ENCODE data around the gene CLDN4.

The CLDN4 gene

GRCh38 chr7:73828972-73829371 lies 1.8 kb upstream of the CLDN4 start:
- no peak for TF ChIP-seq CTCF (IDR thresholded peaks at IDR 0.05; ENCODE audit: low read depth, low read length)
- TF ChIP-seq POLR2A (IDR thresholded peaks at IDR 0.05; ENCODE audit: extremely low read depth, insufficient read length), result no peak
- no peak for TF ChIP-seq MAX (IDR thresholded peaks at IDR 0.05; ENCODE audit: low read depth, low read length)
- TF ChIP-seq MYC (IDR thresholded peaks at IDR 0.05; ENCODE audit: low read depth, low read length), result no peak
- no peak overlapping the region for H3K4me3 ChIP-seq (ENCODE audit: low read depth, low read length)
- DNase-seq (ENCODE audit: low read depth), result no peak

- no peak overlapping the region for H3K4me3 ChIP-seq (ENCODE audit: low read depth, low read length)
- no peak for DNase-seq (ENCODE audit: low read depth)
- TF ChIP-seq CTCF (IDR thresholded peaks at IDR 0.05; ENCODE audit: low read depth, low read length) (no peak), MYC (IDR thresholded peaks at IDR 0.05; ENCODE audit: low read depth, low read length) (no peak), POLR2A (IDR thresholded peaks at IDR 0.05; ENCODE audit: extremely low read depth, insufficient read length) (no peak), MAX (IDR thresholded peaks at IDR 0.05; ENCODE audit: low read depth, low read length) (no peak)
Measured at GRCh38 chr7:73829505-73829904, 1.3 kb upstream of the CLDN4 start.

- H3K4me3 ChIP-seq (ENCODE audit: low read depth, low read length), result no peak overlapping the region
- DNase-seq (ENCODE audit: low read depth), result no peak
- no peak for TF ChIP-seq CTCF (IDR thresholded peaks at IDR 0.05; ENCODE audit: low read depth, low read length)
- TF ChIP-seq MAX (IDR thresholded peaks at IDR 0.05; ENCODE audit: low read depth, low read length), result no peak
- TF ChIP-seq POLR2A (IDR thresholded peaks at IDR 0.05; ENCODE audit: extremely low read depth, insufficient read length), result no peak
- no peak for TF ChIP-seq MYC (IDR thresholded peaks at IDR 0.05; ENCODE audit: low read depth, low read length)
Measured at GRCh38 chr7:73829921-73830680, 695 bp upstream of the CLDN4 start.

GRCh38 chr7:73831584-73831833 lies 713 bp downstream of the CLDN4 start:
- DNase-seq (ENCODE audit: low read depth), result no peak
- H3K4me3 ChIP-seq (ENCODE audit: low read depth, low read length), result no peak overlapping the region
- TF ChIP-seq MYC (IDR thresholded peaks at IDR 0.05; ENCODE audit: low read depth, low read length) (no peak), POLR2A (IDR thresholded peaks at IDR 0.05; ENCODE audit: extremely low read depth, insufficient read length) (no peak), MAX (IDR thresholded peaks at IDR 0.05; ENCODE audit: low read depth, low read length) (no peak), CTCF (IDR thresholded peaks at IDR 0.05; ENCODE audit: low read depth, low read length) (no peak)

GRCh38 chr7:73831834-73832651 lies 1.2 kb downstream of the CLDN4 start:
- no peak for DNase-seq (ENCODE audit: low read depth)
- TF ChIP-seq POLR2A (IDR thresholded peaks at IDR 0.05; ENCODE audit: extremely low read depth, insufficient read length), result no peak
- no peak for TF ChIP-seq CTCF (IDR thresholded peaks at IDR 0.05; ENCODE audit: low read depth, low read length)
- TF ChIP-seq MAX (IDR thresholded peaks at IDR 0.05; ENCODE audit: low read depth, low read length), result no peak
- TF ChIP-seq MYC (IDR thresholded peaks at IDR 0.05; ENCODE audit: low read depth, low read length), result no peak
- H3K4me3 ChIP-seq (ENCODE audit: low read depth, low read length), result no peak overlapping the region

All from NB4 (cell line).